H1 (cell line): ENCODE measurements around the gene MYLIP. TPM values are rescaled to one million over a fixed set of nuclear protein-coding genes. Genes with fewer than 3 reads are reported as not detected.

ENCODE experiments used
- CTCF ChIA-PET: fragments of 300-600 bp; sonication (Branson Sonifier 250); formaldehyde crosslinking; loops from one replicate; lab custom pipeline; 2021; ENCODE audit not compliant: partially characterized antibody; lab: Charles Lee
- POLR2A ChIA-PET: fragments of 300-600 bp; sonication (Branson Sonifier 250); formaldehyde crosslinking; loops from one replicate; lab custom pipeline; 2021; ENCODE audit warnings: inconsistent platforms; ENCODE audit not compliant: partially characterized antibody; lab: Charles Lee
- DNase-seq, 2 experiments: peaks; one replicate each; pipeline versions ENCODE4 v3.0.0 to v3.0.0-alpha.2; 2010 to 2022; ENCODE audit warnings: low spot score in 2 of 2, low read depth in 1 of 2, mixed read lengths in 1 of 2
- FAIRE-seq: peaks from 2 replicates; lab custom pipeline; 2011; peaks lifted over from hg19 to GRCh38; lab: Jason Lieb, UNC
- H2AFZ ChIP-seq: 2 replicates; pipeline ENCODE4 v1.8.1; 2012; ENCODE audit warnings: low read length, inconsistent platforms
- H2AK5ac ChIP-seq: 2 replicates; pipeline ENCODE4 v1.6.1; 2013; ENCODE audit warnings: low read depth, low read length
- H2BK120ac ChIP-seq: replicated peaks from 2 replicates; pipeline ENCODE3; 2013; ENCODE audit warnings: low read depth, low read length, inconsistent platforms
- H2BK12ac ChIP-seq: 2 replicates; pipeline ENCODE4 v1.6.1; 2013; ENCODE audit warnings: low read depth, low read length
- H2BK15ac ChIP-seq: 2 replicates; pipeline ENCODE4 v1.6.1; 2013; ENCODE audit warnings: low read length
- H2BK20ac ChIP-seq: 2 replicates; pipeline ENCODE4 v1.6.1; 2013; ENCODE audit warnings: low read length
- H2BK5ac ChIP-seq: 2 replicates; pipeline ENCODE4 v1.6.1; 2013; ENCODE audit warnings: low read depth, low read length
- H3K14ac ChIP-seq: 2 replicates; pipeline ENCODE4 v1.6.1; 2013; ENCODE audit warnings: inconsistent platforms; ENCODE audit not compliant: insufficient read length
- H3K18ac ChIP-seq: 2 replicates; pipeline ENCODE4 v1.6.1; 2013; ENCODE audit warnings: low read length; ENCODE audit errors: extremely low read depth
- H3K23ac ChIP-seq: 2 replicates; pipeline ENCODE4 v1.6.1; 2013; ENCODE audit warnings: inconsistent platforms; ENCODE audit not compliant: insufficient read length
- H3K23me2 ChIP-seq: 2 replicates; pipeline ENCODE4 v1.6.1; 2013; ENCODE audit warnings: low read depth, low read length
- H3K27ac ChIP-seq: 2 replicates; pipeline ENCODE4 v1.6.1; 2011; ENCODE audit warnings: low read depth, low read length, inconsistent platforms
- H3K27me3 ChIP-seq, 4 experiments: replicated peaks in 1 of 4; 1 replicate in 1 of 4; 2 replicates in 3 of 4; pipeline versions ENCODE4 v1.6.1 to v1.8.1; 2011 to 2013; ENCODE audit warnings: low read length in 3 of 4, mild to moderate bottlenecking in 3 of 4, inconsistent platforms in 2 of 4, mixed read lengths in 2 of 4, moderate library complexity in 1 of 4; ENCODE audit not compliant: control insufficient read depth in 3 of 4, insufficient read depth in 3 of 4; ENCODE audit errors: extremely low read depth in 1 of 4
- H3K36me3 ChIP-seq, 4 experiments: 2 replicates each; pipeline versions ENCODE4 v1.6.1 to v1.8.1; 2011 to 2013; ENCODE audit warnings: mild to moderate bottlenecking in 4 of 4, low read length in 3 of 4, moderate library complexity in 2 of 4, control low read depth in 1 of 4, inconsistent platforms in 1 of 4; ENCODE audit not compliant: insufficient read depth in 4 of 4, control insufficient read depth in 2 of 4
- H3K4ac ChIP-seq: replicated peaks from 2 replicates; pipeline ENCODE3; 2013; ENCODE audit warnings: low read length, low read depth, mixed read lengths, inconsistent platforms; ENCODE audit not compliant: insufficient read length
- H3K4me1 ChIP-seq, 4 experiments: replicated peaks in 1 of 4; 1 replicate in 1 of 4; 2 replicates in 3 of 4; pipeline versions ENCODE4 v1.6.1 to v1.8.1; 2011 to 2013; ENCODE audit warnings: low read length in 3 of 4, inconsistent platforms in 2 of 4, mixed read lengths in 1 of 4; ENCODE audit not compliant: insufficient read depth in 4 of 4, control insufficient read depth in 3 of 4
- H3K4me2 ChIP-seq, 2 experiments: 2 replicates each; pipeline versions ENCODE4 v1.6.1 to v1.8.1; 2011 to 2013; ENCODE audit warnings: low read depth in 2 of 2, low read length in 2 of 2, control low read depth in 1 of 2, inconsistent platforms in 1 of 2, mild to moderate bottlenecking in 1 of 2; ENCODE audit not compliant: insufficient read depth in 1 of 2
- H3K4me3 ChIP-seq, 4 experiments: fragments of 200-600, 300-600 bp in 1 of 4; sonication (generic), shearing (Covaris generic), sonication (Bioruptor Twin) in 1 of 4; 2 replicates each; pipeline versions ENCODE4 v1.5.1 to v1.8.1; 2011 to 2016; ENCODE audit warnings: low read length in 4 of 4, low read depth in 3 of 4, control low read depth in 2 of 4, inconsistent platforms in 2 of 4, mild to moderate bottlenecking in 2 of 4, mixed read lengths in 1 of 4, moderate library complexity in 1 of 4; ENCODE audit not compliant: insufficient read depth in 2 of 4; ENCODE audit errors: extremely low read depth in 1 of 4
- H3K56ac ChIP-seq: replicated peaks from 2 replicates; pipeline ENCODE3; 2013; ENCODE audit warnings: low read depth, mild to moderate bottlenecking, mixed read lengths, low read length, inconsistent platforms; ENCODE audit not compliant: insufficient read length
- H3K79me1 ChIP-seq: 2 replicates; pipeline ENCODE4 v1.6.1; 2013; ENCODE audit warnings: low read depth, low read length, control low read depth
- H3K79me2 ChIP-seq, 2 experiments: 2 replicates each; pipeline versions ENCODE4 v1.6.1 to v1.8.1; 2012 to 2013; ENCODE audit warnings: low read length in 2 of 2, mild to moderate bottlenecking in 2 of 2, inconsistent platforms in 1 of 2; ENCODE audit not compliant: insufficient read depth in 2 of 2, control insufficient read depth in 1 of 2
- H3K9ac ChIP-seq, 4 experiments: replicated peaks in 1 of 4; 1 replicate in 1 of 4; 2 replicates in 3 of 4; pipeline versions ENCODE4 v1.6.1 to v1.8.1; 2011 to 2013; ENCODE audit warnings: low read depth in 3 of 4, low read length in 3 of 4, control low read depth in 2 of 4, mild to moderate bottlenecking in 2 of 4, moderate library complexity in 2 of 4, inconsistent platforms in 1 of 4; ENCODE audit errors: extremely low read depth in 1 of 4
- H3K9me3 ChIP-seq, 2 experiments: 2 replicates each; pipeline versions ENCODE4 v1.6.1 to v1.8.1; 2012 to 2013; ENCODE audit warnings: mild to moderate bottlenecking in 2 of 2, moderate library complexity in 2 of 2, control low read depth in 1 of 2, inconsistent platforms in 1 of 2, low read depth in 1 of 2, low read length in 1 of 2, mixed read lengths in 1 of 2; ENCODE audit not compliant: insufficient read depth in 2 of 2
- H4K20me1 ChIP-seq, 2 experiments: replicated peaks in 1 of 2; 2 replicates each; pipeline versions ENCODE3 to v1.8.1; 2011 to 2013; ENCODE audit warnings: inconsistent platforms in 2 of 2, low read length in 2 of 2, mild to moderate bottlenecking in 1 of 2; ENCODE audit not compliant: insufficient read depth in 2 of 2, control insufficient read depth in 1 of 2
- H4K5ac ChIP-seq: 2 replicates; pipeline ENCODE4 v1.6.1; 2013; ENCODE audit warnings: low read length, low read depth, mixed read lengths, inconsistent platforms; ENCODE audit not compliant: insufficient read length
- H4K8ac ChIP-seq: 2 replicates; pipeline ENCODE4 v1.8.0; 2013; ENCODE audit warnings: mild to moderate bottlenecking, moderate library complexity, low read length, inconsistent platforms; ENCODE audit not compliant: insufficient read depth; ENCODE audit errors: extremely low read depth
- H4K91ac ChIP-seq: replicated peaks from 2 replicates; pipeline ENCODE3; 2013; ENCODE audit warnings: low read length, mixed read lengths, inconsistent platforms; ENCODE audit not compliant: insufficient read length
- CHD1 ChIP-seq: IDR thresholded peaks from 2 replicates; pipeline ENCODE4 v1.6.1; 2012; ENCODE audit warnings: low read depth, low read length, improper control_type of control experiment
- FOSL1 ChIP-seq: IDR thresholded peaks from 2 replicates; pipeline ENCODE4 v1.6.1; 2011; ENCODE audit warnings: mild to moderate bottlenecking, low read depth, low read length, moderate library complexity; ENCODE audit not compliant: insufficient read depth
- HDAC6 ChIP-seq: IDR thresholded peaks from one replicate; pipeline ENCODE4 v1.7.1; 2012; ENCODE audit warnings: low read depth, mild to moderate bottlenecking, inconsistent platforms, low read length, moderate library complexity
- KDM1A ChIP-seq: fragments of 200-600, 300-600 bp; sonication (generic); IDR thresholded peaks from 2 replicates; pipeline ENCODE4 v1.7.1; 2016; ENCODE audit warnings: mild to moderate bottlenecking, low read length, borderline replicate concordance
- KDM4A ChIP-seq: IDR thresholded peaks from one replicate; pipeline ENCODE4 v1.7.1; 2012; ENCODE audit warnings: low read depth, mild to moderate bottlenecking, moderate library complexity, low read length, inconsistent platforms; ENCODE audit not compliant: severe bottlenecking
- PHF8 ChIP-seq: fragments of 200-600 bp; sonication (generic); conservative IDR thresholded peaks from 2 replicates; pipeline ENCODE4 v1.7.1; 2012; ENCODE audit warnings: low read depth, mild to moderate bottlenecking, inconsistent platforms, low read length, moderate library complexity
- SIX5 ChIP-seq: IDR thresholded peaks from 2 replicates; pipeline ENCODE4 v1.6.1; 2011; ENCODE audit warnings: mild to moderate bottlenecking, low read depth, low read length
- SP1 ChIP-seq: IDR thresholded peaks from 2 replicates; pipeline ENCODE4 v1.6.1; 2011; ENCODE audit warnings: low read depth, low read length
- YY1 ChIP-seq: IDR thresholded peaks from 2 replicates; pipeline ENCODE4 v1.6.1; 2011; ENCODE audit warnings: low read depth, mild to moderate bottlenecking, low read length
- WGBS, 2 experiments: shearing (Covaris generic) in 1 of 2; methylation state at CpG; one replicate each; pipeline versions ENCODE4 v1.1.6 to v1.1.7; 2013 to 2015; ENCODE audit warnings: low lambda C conversion rate in 2 of 2, mixed read lengths in 2 of 2, inconsistent platforms in 1 of 2, low coverage in 1 of 2, missing lambda C conversion rate in 1 of 2; ENCODE audit not compliant: insufficient replicate concordance in 2 of 2, insufficient coverage in 1 of 2, insufficient read length in 1 of 2; ENCODE audit errors: extremely low coverage in 1 of 2, missing lambda C conversion rate in 1 of 2; 5-methylcytosine and 5-hydroxymethylcytosine counted together
- polyA plus RNA-seq, 7 experiments: library from polyadenylated mRNA; depleted of rRNA in 3 of 7; stranded (reverse) in 5 of 7; unstranded in 2 of 7; fragments of >200 nt in 5 of 7; fragments of 200-250 nt in 2 of 7; gene quantifications; 1 replicate in 5 of 7; 2 replicates in 1 of 7; 4 replicates in 1 of 7; pipeline versions ENCODE4 v1.2.1 to v1.2.3, GENCODE V29; 2011 to 2013; ENCODE audit warnings: missing spikeins in 2 of 7, mixed read lengths in 2 of 7
- total RNA-seq: library from RNA; stranded (reverse); fragmentation: NEBNext Ultra II Directional; extraction: Animal tissue kit (Norgen Biotek cat#: 25700); gene quantifications from 2 replicates; pipeline ENCODE4 v1.2.1, GENCODE V29; 2021
- TF ChIP-seq, protein P1 (sequence below): IDR thresholded peaks from 2 replicates; pipeline ENCODE4 v1.6.1; 2011; ENCODE audit warnings: low read depth, mild to moderate bottlenecking, low read length; ENCODE audit not compliant: insufficient read depth
- TF ChIP-seq, protein P2 (sequence below), 3 experiments: IDR thresholded peaks; 1 replicate in 2 of 3; 2 replicates in 1 of 3; pipeline versions ENCODE4 v1.5.1 to v1.6.1; 2011; ENCODE audit warnings: low read length in 3 of 3, mild to moderate bottlenecking in 3 of 3, inconsistent platforms in 2 of 3, low read depth in 1 of 3, moderate library complexity in 1 of 3; ENCODE audit not compliant: insufficient read depth in 1 of 3; ENCODE audit errors: control extremely low read depth in 1 of 3

MYLIP gene
- total and polyA plus RNA-seq, 2 of the 8 experiments (the other 6 are each of a cell fraction or from before 2014, with no cell fraction given): 21.1 to 26.9 TPM

DNA sequence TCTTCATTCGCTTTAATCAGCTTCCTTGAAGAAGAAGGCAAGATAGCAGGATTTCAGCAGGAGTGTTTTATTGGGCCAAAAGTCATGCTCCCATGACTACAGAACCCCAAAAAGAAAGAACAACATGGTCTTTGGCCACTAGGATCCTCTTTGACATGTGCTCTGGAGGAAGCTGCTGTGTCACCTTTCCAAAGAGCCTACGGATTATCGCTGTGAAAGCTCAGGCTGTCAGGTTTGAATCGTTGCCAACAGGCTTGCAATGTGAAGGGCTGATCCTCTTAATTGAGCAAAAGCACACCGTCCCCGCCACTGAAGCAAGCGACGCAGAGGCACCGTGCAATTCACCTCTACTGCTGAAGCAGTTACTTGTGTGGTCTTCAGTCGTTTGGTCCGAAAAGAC lies 29.0 kb downstream of the MYLIP start:
- Histone ChIP-seq H3K4me2 (no peak overlapping the region), H4K91ac (no peak overlapping the region), H3K18ac (no peak overlapping the region), H3K9me3 (peaks cover 0 to 3% of the 10 kb centered on the region in 2 experiments; a peak in 1 of 4 replicates), H3K9ac (no peak overlapping the region), H2BK20ac (no peak overlapping the region), H2BK12ac (no peak overlapping the region), H2BK15ac (no peak overlapping the region), H3K4ac (no peak overlapping the region), H4K20me1 (no peaks in the 10 kb centered on the region), H3K79me1 (no peaks in the 10 kb centered on the region), H3K23ac (no peak overlapping the region), H2BK120ac (no peak overlapping the region), H2BK5ac (no peak overlapping the region), H2AFZ (no peak overlapping the region), H3K4me3 (no peak overlapping the region), H3K27me3 (no peaks in the 10 kb centered on the region), H4K8ac (no peak overlapping the region), H2AK5ac (no peak overlapping the region), H3K36me3 (peaks cover 0 to 6% (median 1%) of the 10 kb centered on the region in 4 experiments; a peak in 1 of 8 replicates), H3K79me2 (no peaks in the 10 kb centered on the region), H3K56ac (no peak overlapping the region), H3K23me2 (no peaks in the 10 kb centered on the region), H3K14ac (no peak overlapping the region), H3K27ac (no peak overlapping the region), H3K4me1 (no peaks in the 10 kb centered on the region), H4K5ac (no peak overlapping the region)
- ChIA-PET POLR2A (interaction anchor here (1.6 kb wide), 1 partner anchor 21 kb away, joined by 4 read pairs; no protein-coding TSS in a partner anchor), CTCF (interaction anchor here (0.7 to 1.1 kb wide), 3 partner anchors 12 to 21 kb away, joined by 3 read pairs; no protein-coding TSS in a partner anchor)
- DNase-seq (no peak), FAIRE-seq (no peak)
- WGBS, 2 experiments: 88% methylated on average over 11 of the region's 11 CpGs; no CpG with 5 or more reads in 1 of the 2 experiments
- TF ChIP-seq PHF8 (no peak), HDAC6 (no peak), FOSL1 (no peak), KDM4A (no peak), SP1 (no peak), CHD1 (no peak), YY1 (no peak), KDM1A (no peak), SIX5 (no peak)
- TF ChIP-seq, protein P1, sequence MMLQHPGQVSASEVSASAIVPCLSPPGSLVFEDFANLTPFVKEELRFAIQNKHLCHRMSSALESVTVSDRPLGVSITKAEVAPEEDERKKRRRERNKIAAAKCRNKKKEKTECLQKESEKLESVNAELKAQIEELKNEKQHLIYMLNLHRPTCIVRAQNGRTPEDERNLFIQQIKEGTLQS: no peak
- TF ChIP-seq, protein P2, sequence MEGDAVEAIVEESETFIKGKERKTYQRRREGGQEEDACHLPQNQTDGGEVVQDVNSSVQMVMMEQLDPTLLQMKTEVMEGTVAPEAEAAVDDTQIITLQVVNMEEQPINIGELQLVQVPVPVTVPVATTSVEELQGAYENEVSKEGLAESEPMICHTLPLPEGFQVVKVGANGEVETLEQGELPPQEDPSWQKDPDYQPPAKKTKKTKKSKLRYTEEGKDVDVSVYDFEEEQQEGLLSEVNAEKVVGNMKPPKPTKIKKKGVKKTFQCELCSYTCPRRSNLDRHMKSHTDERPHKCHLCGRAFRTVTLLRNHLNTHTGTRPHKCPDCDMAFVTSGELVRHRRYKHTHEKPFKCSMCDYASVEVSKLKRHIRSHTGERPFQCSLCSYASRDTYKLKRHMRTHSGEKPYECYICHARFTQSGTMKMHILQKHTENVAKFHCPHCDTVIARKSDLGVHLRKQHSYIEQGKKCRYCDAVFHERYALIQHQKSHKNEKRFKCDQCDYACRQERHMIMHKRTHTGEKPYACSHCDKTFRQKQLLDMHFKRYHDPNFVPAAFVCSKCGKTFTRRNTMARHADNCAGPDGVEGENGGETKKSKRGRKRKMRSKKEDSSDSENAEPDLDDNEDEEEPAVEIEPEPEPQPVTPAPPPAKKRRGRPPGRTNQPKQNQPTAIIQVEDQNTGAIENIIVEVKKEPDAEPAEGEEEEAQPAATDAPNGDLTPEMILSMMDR (IDR thresholded peaks at IDR 0.05; ENCODE audit: control extremely low read depth in 1 of 3, insufficient read depth in 1 of 3, low read depth in 1 of 3, low read length in 3 of 3): no peak
